ENCODE measurements around the gene EP300.
"Not testable (repeated sequence)": the region's sequence is repeated elsewhere in the genome, so short reads cannot be mapped to it uniquely, and the experiment has no call there.

EP300 gene

GRCh38 chr22:41157083-41157482 lies 64.7 kb downstream of the EP300 start:
- DNase-seq = no peak

GRCh38 chr22:41169157-41169556 lies 76.8 kb downstream of the EP300 start:
- no peak for DNase-seq

DNA sequence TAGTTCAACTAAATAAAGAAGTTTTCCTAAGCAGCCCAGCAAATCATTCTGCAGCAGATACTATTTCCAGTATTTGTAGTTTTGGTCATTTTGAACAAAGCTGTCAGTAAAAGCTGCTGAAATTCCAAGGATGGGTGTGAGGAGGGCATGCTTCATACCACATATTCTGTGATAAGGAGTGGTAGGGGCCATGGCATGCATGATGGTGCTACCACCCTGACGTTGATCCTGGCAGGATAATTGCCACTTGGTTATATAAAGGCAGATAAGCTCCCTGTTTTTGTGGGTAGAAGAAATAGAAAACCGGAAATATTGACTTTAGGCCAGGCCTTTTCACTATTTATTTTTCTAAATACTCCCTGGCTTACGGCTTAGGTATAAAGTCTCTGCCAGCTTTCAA lies 79.6 kb downstream of the EP300 start:
- DNase-seq = no peak

GRCh38 chr22:41175546-41175945 lies 83.2 kb downstream of the EP300 start:
- peak; percentile 7 for DNase-seq

DNA sequence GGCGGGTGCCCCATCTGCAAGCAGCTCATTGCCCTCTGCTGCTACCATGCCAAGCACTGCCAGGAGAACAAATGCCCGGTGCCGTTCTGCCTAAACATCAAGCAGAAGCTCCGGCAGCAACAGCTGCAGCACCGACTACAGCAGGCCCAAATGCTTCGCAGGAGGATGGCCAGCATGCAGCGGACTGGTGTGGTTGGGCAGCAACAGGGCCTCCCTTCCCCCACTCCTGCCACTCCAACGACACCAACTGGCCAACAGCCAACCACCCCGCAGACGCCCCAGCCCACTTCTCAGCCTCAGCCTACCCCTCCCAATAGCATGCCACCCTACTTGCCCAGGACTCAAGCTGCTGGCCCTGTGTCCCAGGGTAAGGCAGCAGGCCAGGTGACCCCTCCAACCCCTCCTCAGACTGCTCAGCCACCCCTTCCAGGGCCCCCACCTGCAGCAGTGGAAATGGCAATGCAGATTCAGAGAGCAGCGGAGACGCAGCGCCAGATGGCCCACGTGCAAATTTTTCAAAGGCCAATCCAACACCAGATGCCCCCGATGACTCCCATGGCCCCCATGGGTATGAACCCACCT lies 84.7 kb downstream of the EP300 start:
- no peak for DNase-seq

DNA sequence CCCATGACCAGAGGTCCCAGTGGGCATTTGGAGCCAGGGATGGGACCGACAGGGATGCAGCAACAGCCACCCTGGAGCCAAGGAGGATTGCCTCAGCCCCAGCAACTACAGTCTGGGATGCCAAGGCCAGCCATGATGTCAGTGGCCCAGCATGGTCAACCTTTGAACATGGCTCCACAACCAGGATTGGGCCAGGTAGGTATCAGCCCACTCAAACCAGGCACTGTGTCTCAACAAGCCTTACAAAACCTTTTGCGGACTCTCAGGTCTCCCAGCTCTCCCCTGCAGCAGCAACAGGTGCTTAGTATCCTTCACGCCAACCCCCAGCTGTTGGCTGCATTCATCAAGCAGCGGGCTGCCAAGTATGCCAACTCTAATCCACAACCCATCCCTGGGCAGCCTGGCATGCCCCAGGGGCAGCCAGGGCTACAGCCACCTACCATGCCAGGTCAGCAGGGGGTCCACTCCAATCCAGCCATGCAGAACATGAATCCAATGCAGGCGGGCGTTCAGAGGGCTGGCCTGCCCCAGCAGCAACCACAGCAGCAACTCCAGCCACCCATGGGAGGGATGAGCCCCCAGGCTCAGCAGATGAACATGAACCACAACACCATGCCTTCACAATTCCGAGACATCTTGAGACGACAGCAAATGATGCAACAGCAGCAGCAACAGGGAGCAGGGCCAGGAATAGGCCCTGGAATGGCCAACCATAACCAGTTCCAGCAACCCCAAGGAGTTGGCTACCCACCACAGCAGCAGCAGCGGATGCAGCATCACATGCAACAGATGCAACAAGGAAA lies 85.4 kb downstream of the EP300 start:
- DNase-seq = no peak

DNA sequence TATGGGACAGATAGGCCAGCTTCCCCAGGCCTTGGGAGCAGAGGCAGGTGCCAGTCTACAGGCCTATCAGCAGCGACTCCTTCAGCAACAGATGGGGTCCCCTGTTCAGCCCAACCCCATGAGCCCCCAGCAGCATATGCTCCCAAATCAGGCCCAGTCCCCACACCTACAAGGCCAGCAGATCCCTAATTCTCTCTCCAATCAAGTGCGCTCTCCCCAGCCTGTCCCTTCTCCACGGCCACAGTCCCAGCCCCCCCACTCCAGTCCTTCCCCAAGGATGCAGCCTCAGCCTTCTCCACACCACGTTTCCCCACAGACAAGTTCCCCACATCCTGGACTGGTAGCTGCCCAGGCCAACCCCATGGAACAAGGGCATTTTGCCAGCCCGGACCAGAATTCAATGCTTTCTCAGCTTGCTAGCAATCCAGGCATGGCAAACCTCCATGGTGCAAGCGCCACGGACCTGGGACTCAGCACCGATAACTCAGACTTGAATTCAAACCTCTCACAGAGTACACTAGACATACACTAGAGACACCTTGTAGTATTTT lies 86.1 kb downstream of the EP300 start:
- no peak for DNase-seq

- DNase-seq = not testable (repeated sequence)
Observed at GRCh38 chr22:41180362-41180761, 88.0 kb downstream of the EP300 start.

DNA sequence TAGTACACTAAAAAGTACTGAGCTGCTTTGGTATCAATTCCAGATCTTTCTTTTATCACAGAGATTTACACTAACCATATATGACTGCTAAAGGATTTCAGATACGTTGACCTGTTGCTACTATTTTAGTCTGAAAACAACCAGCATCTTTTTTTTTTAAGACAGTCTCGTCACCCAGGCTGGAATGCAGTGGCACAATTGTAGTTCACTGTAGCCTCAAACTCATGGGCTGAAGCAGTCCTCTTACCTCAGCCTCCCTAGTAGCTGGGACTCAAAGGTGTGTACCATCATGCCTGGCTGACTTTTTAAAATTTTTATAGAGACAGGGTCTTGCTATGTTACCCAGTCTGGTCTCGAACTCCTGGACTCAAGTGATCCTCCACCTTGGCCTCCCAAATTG lies 88.5 kb downstream of the EP300 start:
- no peak for DNase-seq

DNA sequence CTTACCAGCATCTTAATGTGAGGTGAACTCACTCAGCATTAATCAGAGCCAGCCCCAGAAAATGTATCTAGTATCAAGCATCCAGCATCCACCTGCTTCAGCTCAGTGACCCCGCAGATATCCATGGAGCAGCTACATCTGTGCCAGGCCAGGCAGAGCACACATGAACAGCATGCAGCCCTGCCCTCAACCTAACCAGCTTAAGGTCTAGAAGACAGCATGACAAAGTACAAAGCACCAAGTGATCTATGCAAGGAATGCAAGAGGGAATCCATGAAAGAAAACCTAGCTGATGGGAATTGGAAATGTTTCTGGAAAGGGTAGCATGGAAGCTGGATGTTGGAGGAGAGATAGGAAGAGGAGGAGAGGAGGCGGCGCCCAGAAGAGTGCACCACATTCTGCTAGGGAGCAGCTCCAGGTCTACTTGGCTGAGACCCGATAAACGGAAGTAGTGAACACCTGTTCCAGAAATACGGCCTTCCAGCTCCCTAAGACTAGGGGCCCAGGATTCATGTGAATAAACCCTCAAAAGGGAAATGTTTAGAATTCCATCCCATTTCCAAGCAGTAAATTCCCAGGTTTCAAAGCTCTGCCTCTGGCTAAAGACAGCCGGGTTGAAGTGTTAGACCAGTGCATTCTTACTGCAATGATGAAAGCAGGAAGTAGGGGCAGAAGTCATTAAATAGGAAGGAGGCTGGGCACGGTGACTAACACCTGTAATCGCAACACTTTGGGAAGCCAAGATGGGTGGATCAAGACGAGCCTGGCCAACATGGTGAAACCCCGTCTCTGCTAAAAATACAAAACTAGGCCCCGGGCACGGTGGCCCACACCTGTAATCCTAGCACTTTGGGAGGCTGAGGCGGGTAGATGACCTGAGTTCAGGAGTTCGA lies 89.2 kb downstream of the EP300 start:
- peak; percentile 20 for DNase-seq

DNA sequence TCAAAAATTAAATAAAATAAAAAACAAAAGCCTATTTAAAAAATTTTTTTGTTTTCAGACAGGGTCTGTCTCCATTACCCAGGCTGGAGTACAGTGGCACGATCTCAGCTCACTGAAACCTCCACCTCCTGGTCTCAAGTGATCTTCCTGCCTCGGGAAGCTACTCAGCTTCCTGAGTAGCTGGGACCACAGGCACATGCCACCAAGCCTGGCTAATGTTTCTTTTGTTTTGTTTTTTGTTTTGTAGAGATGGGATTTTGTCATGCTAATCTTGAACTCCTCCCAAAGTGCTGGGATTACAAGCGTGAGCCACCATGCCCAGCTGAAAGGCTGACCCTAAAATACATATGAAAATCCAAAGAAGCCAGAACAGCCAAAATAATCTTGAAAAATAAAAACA lies 92.3 kb downstream of the EP300 start:
- no peak for DNase-seq

GRCh38 chr22:41191467-41191866 lies 99.1 kb downstream of the EP300 start:
- DNase-seq = no peak

DNA sequence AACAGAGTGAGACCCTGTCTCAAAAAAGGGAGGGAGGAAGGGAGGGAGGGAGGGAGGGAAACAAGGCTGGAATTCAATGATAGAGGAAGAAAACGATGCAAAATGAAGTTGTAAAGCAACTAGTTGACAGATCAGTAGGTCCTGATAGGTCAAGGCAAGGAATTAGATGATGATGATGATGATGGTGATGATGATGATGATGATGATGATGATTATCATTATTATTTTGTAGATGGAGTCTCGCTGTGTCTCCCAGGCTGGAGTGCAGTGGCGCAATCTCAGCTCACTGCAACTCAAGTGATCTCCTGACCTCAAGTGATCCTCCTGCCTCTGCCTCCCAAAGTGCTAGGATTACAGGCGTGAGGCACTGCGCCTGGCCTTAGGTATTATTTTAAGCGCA lies 101.4 kb downstream of the EP300 start:
- DNase-seq = no peak

- DNase-seq = peak; percentile 89
Observed at GRCh38 chr22:41197038-41197972, 104.9 kb downstream of the EP300 start.

- DNase-seq = peak; percentile 81
Observed at GRCh38 chr22:41198027-41198580, 105.7 kb downstream of the EP300 start.

DNA sequence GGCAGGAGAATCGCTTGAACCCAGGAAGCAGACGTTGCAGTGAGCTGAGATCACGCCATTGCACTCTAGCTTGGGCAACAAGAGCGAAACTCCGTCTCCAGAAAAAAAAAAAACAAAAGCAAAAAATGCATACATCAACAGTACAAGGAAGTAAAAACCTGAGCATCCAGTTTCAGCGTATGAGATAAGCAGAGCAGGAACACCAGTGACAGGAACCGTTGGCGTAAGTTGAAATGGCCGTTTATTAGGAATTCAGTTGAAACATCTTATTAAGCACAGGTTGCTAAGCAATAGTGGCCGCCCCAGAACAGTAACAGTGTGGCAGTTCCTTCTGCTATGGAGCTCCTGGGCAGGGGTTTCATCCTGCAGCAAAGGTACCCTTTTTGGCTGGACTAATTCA lies 108.7 kb downstream of the EP300 start:
- DNase-seq = no peak

- no peak for DNase-seq
Observed at GRCh38 chr22:41203118-41203517, 110.7 kb downstream of the EP300 start.

- DNase-seq = no peak
Observed at GRCh38 chr22:41204066-41204465, 111.7 kb downstream of the EP300 start.

DNA sequence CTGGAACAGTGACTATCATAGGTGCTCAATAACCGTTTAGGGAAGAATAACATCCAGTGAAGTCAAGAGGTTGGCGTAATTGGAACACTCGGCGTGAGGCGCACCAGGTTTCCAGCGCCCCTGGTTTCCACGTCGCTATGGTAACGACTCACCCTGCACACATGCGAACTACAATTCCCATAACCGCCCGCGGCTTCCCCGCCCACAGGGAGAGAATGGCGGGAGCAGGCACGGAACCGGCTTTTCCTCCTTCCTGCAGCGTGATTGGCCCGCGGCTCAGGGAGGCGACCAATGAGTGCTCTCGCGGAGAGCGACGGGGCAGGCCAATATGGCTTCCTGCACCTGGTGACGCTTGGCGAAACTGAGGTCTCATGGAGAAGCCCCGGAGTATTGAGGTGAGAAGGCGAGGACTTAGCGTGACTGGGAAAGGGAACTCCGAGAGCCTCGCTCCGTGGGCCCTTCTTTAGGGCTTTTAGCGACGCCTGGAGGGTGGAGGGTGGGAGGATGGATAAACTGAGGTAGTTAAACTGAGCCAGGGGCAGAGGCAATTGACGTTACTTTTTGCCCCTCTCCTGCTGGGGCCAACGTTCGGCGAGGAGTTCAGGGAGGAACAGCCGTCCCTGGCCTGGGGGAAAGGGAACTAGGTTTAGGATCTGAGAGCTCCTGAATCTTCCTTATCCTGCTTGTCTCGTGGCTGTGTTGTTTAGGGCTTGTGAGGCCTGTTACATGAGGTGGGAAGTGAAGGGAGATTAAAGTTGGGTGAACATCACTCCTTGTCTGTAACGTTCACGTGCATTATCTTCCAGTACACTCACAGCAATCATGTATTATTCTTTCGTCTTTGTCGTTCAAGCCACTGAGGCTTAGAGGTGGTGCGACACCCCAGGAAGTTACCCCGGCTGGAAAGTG lies 112.9 kb downstream of the EP300 start, which contains the start of gene L3MBTL2:
TSS of gene L3MBTL2 (plus strand) at position 321 of the 909 bp plus-strand sequence. CDS start at position 372, 51 bp downstream.
- peak; percentile 98 for DNase-seq

GRCh38 chr22:41206719-41207118 lies 114.3 kb downstream of the EP300 start:
- DNase-seq = no peak

- no peak for DNase-seq
Observed at GRCh38 chr22:41215409-41215808, 123.0 kb downstream of the EP300 start.
